Psoas muscle (tissue), 8 donors: ENCODE results near the gene ANXA6. TPM values are rescaled to one million over a fixed set of nuclear protein-coding genes. Genes with fewer than 3 reads are reported as not detected.

ENCODE experiments used
- ATAC-seq, 4 donors: fragments of 200-7000 bp; cut with Tn5 transposase; one replicate each; pipeline ENCODE4 v1.9.1; 2020; ENCODE audit warnings: moderate library complexity in 3 of 4, mild to moderate bottlenecking in 2 of 4
- DNase-seq, 2 donors: peaks; one replicate each; pipeline ENCODE4 v3.0.0-alpha.2; 2020
- H3K27ac ChIP-seq: fragments of 200-600 bp; one replicate; pipeline ENCODE4 v1.8.0; 2022
- H3K27me3 ChIP-seq, 3 donors: fragments of 200-600 bp in 1 of 3; one replicate each; pipeline versions ENCODE4 v1.6.1 to v1.8.0; 2013 to 2022; ENCODE audit warnings: low read length in 2 of 3, mild to moderate bottlenecking in 2 of 3, moderate library complexity in 1 of 3; ENCODE audit not compliant: insufficient read depth in 3 of 3
- H3K36me3 ChIP-seq, 2 donors: fragments of 200-600 bp in 1 of 2; one replicate each; pipeline versions ENCODE4 v1.6.1 to v1.8.0; 2013 to 2022; ENCODE audit warnings: low read depth in 1 of 2, mild to moderate bottlenecking in 1 of 2, moderate library complexity in 1 of 2; ENCODE audit not compliant: insufficient read depth in 1 of 2
- H3K4me1 ChIP-seq: fragments of 200-600 bp; one replicate; pipeline ENCODE4 v1.8.0; 2022
- H3K4me3 ChIP-seq: fragments of 200-600 bp; one replicate; pipeline ENCODE4 v1.8.0; 2022; ENCODE audit warnings: mild to moderate bottlenecking
- H3K9me3 ChIP-seq: fragments of 200-600 bp; one replicate; pipeline ENCODE4 v1.8.0; 2022
- WGBS, 3 donors: extraction: QIAGEN DNeasy Blood & Tissue Kit; methylation state at CpG; one replicate each; pipeline versions ENCODE4 v1.1.6 to v1.1.7; 2013; 5-methylcytosine and 5-hydroxymethylcytosine counted together
- intact Hi-C, 2 donors: fragments of 100-400 bp; cut with DNase I; formaldehyde crosslinking; loops; one replicate each; pipeline versions ENCODE4 v1.11.0 to v1.14.2; 2022
- polyA plus RNA-seq, 3 donors: library from polyadenylated mRNA; stranded (reverse); fragments of 200-250 nt; gene quantifications; one replicate each; pipeline ENCODE4 v1.2.3, GENCODE V29; 2013
- total RNA-seq, 4 donors: library from RNA; stranded (reverse); fragmentation: NEBNext Ultra II Directional in 2 of 4; extraction: Animal tissue kit (Norgen Biotek cat#: 25700) in 2 of 4; gene quantifications; one replicate each; pipeline versions ENCODE4 v1.2.1 to v1.2.4, GENCODE V29; 2021 to 2023
- TF ChIP-seq, protein P1 (sequence below): fragments of 200-600 bp; IDR thresholded peaks from one replicate; pipeline ENCODE4 v1.8.0; 2022; ENCODE audit warnings: antibody characterized with exemption
- donor health status: healthy with polysubstance abuse.
- donor health status: DM: no; HTN: no; CAD: no; lungs with moderate emphysema.
- donor health status: Bipolar disorder and iron deficiency.
- donor health status: healthy.
- donor health status: DM: yes; HTN: yes; CAD: no.
- donor health status: DM: no; HTN: no; CAD: no.
- donor health status: DM: no; HTN: no; CAD: no.
- donor health status: DM: yes; HTN: yes; CAD: no.

Gene ANXA6
- total and polyA plus RNA-seq, 7 donors, result 81.4 to 234 (median 133) TPM

DNA sequence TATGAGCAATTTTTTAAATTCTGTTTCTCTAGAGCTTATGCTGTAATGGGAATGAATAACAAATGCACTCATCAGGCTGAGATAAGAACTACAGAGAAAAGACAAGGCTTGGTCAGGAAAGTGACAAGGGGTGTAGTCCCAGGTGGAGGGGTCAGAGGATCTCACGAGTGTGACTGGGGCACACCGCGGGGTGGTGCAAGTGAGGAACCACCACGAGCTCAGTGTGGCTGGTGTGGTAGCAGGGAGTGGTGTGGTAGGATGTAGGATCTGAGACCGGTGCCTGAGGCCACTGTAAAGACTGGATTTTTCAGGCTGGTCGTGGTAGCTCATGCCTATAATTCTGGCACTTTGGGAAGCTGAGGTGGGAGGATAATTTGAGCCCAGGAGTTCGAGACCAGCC lies 9.0 kb downstream of the ANXA6 start:
- no peak for ATAC-seq
- no peaks in the 10 kb centered on the region for H3K27me3 ChIP-seq
- no peaks in the 10 kb centered on the region for H3K9me3 ChIP-seq
- TF ChIP-seq, protein P1, sequence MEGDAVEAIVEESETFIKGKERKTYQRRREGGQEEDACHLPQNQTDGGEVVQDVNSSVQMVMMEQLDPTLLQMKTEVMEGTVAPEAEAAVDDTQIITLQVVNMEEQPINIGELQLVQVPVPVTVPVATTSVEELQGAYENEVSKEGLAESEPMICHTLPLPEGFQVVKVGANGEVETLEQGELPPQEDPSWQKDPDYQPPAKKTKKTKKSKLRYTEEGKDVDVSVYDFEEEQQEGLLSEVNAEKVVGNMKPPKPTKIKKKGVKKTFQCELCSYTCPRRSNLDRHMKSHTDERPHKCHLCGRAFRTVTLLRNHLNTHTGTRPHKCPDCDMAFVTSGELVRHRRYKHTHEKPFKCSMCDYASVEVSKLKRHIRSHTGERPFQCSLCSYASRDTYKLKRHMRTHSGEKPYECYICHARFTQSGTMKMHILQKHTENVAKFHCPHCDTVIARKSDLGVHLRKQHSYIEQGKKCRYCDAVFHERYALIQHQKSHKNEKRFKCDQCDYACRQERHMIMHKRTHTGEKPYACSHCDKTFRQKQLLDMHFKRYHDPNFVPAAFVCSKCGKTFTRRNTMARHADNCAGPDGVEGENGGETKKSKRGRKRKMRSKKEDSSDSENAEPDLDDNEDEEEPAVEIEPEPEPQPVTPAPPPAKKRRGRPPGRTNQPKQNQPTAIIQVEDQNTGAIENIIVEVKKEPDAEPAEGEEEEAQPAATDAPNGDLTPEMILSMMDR, result no peak
- peaks cover 88% of the 10 kb centered on the region for H3K4me1 ChIP-seq
- intact Hi-C loops, result no loop called here
- no peak overlapping the region for H3K4me3 ChIP-seq
- peaks cover 0 to 27% of the 10 kb centered on the region in 2 donors for H3K36me3 ChIP-seq
- H3K27ac ChIP-seq, result no peak overlapping the region
- WGBS, 3 donors, result 74 to 93% (median 77%) methylated on average over 7 of the region's 7 CpGs
- no peak for DNase-seq

DNA sequence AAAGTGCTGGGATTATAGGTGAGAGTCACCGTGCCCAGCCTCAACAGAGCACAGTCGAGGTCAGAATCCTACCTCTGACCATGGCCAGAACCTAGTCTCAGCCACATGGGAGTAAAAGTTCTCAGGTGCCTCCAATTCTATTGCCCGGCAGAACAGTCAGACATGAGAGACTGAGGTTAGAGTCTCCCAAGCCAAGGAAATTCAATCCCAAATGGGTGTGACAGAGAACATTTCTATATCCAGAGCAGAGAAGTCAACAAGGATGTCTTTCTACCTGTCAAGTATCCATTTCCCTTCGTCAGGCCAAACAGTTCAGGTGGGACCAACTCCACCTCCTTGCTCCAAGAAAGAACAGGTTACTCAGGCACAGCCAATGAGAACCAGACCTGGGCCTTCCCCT lies 10.5 kb downstream of the ANXA6 start:
- TF ChIP-seq, protein P1, result no peak
- peaks cover 0 to 27% of the 10 kb centered on the region in 2 donors for H3K36me3 ChIP-seq
- H3K4me1 ChIP-seq, result peaks cover 90% of the 10 kb centered on the region
- H3K4me3 ChIP-seq, result no peak overlapping the region
- no peaks in the 10 kb centered on the region for H3K27me3 ChIP-seq
- DNase-seq, result no peak
- intact Hi-C loops, result no loop called here
- no peaks in the 10 kb centered on the region for H3K9me3 ChIP-seq
- WGBS, 3 donors, result 45 to 71% (median 49%) methylated on average over 4 of the region's 4 CpGs
- H3K27ac ChIP-seq, result peak overlapping the region; percentile 71
- peak in 3 of 4 donors; percentile 27 to 62 (median 61) for ATAC-seq

DNA sequence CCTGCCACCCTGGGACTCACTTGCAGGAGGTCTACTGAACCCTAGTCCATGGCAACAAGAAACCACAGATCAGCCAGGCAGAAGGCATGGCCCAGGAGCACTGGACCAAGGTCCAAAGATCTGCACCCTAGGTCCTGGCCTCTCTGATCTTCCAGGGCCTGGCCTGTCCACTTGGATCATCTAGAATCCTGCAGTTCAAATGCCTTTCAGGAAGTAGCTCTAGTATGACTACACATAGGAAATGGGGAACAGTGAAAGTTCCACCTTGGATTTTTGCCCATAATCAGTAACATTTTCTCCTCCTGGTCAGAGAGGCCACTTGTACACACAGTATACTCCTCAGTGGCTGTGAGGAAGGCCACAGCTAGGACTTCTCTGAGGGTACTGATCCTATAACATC lies 11.5 kb downstream of the ANXA6 start:
- TF ChIP-seq, protein P1, result no peak
- no peaks in the 10 kb centered on the region for H3K27me3 ChIP-seq
- no peaks in the 10 kb centered on the region for H3K9me3 ChIP-seq
- DNase-seq (no peak), ATAC-seq (no peak)
- H3K4me3 ChIP-seq, result no peak overlapping the region
- peaks cover 91% of the 10 kb centered on the region for H3K4me1 ChIP-seq
- H3K36me3 ChIP-seq, result peaks cover 0 to 27% of the 10 kb centered on the region in 2 donors
- H3K27ac ChIP-seq, result peak overlapping the region; percentile 71
- intact Hi-C loops, result no loop called here

DNA sequence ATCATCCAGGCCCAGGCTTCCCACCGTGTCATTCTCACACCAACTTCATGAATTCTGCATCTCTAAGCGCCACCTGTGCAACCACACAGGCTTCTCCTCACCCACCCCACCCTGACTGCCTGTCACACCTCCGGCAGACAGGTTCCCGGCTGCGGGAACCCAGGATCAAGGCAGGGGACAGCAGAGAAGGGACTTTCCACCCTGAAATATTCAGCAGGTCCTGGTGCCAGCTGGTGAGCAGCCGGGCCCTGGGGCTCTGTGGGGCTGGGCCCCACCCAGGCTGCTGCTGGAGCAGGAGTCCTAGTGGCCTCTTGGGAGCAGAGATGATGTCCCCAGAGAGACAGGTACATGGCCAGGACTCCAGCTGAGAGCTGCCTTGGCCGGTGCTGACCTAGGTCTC lies 12.7 kb downstream of the ANXA6 start:
- H3K9me3 ChIP-seq, result no peaks in the 10 kb centered on the region
- H3K27ac ChIP-seq, result peak overlapping the region; percentile 94
- 44 to 54% (median 48%) methylated on average over 7 of the region's 7 CpGs for whole genome bisulfite sequencing, 3 donors
- intact Hi-C loops, result no loop called here
- TF ChIP-seq, protein P1, result no peak
- H3K4me1 ChIP-seq, result peaks cover 91% of the 10 kb centered on the region
- DNase-seq, result no peak
- H3K36me3 ChIP-seq, result peaks cover 0 to 30% of the 10 kb centered on the region in 2 donors
- ATAC-seq, result no peak
- no peak overlapping the region for H3K4me3 ChIP-seq
- no peaks in the 10 kb centered on the region for H3K27me3 ChIP-seq

DNA sequence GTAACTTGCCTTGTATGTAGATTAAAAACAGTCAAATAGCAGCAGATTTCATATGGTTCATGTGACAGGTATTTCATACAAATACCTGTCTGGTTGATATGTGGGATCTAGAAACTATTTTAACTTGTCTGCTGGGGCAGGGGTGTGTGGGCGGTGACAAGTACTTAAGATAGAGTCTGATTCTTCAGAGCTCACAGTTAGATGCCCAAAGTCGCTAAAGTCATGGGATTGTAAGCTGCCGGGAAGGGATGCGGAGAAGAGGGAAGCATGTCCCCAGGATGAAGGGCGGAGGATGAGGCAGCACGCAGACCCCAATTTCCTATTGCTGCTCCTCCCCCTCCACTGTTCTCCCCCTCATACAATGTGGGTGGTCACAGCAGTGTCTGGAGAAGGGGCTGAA lies 13.3 kb downstream of the ANXA6 start:
- TF ChIP-seq, protein P1, result no peak
- WGBS, 3 donors, result 66 to 82% (median 80%) methylated on average over 6 of the region's 6 CpGs
- no peak for ATAC-seq
- Histone ChIP-seq H3K4me1 (peaks cover 89% of the 10 kb centered on the region), H3K27me3 (no peaks in the 10 kb centered on the region), H3K36me3 (peaks cover 0 to 36% of the 10 kb centered on the region in 2 donors), H3K27ac (peak overlapping the region; percentile 94), H3K9me3 (no peaks in the 10 kb centered on the region), H3K4me3 (no peak overlapping the region)
- no peak for DNase-seq
- intact Hi-C loops, result no loop called here
